ENCODE data around the gene SAMD8. TPM values are rescaled to one million over a fixed set of nuclear protein-coding genes. Genes with fewer than 3 reads are reported as not detected.

Gene SAMD8
- total RNA-seq, 1 donor from 2014 or later = 35.4 TPM

- H3K36me3 ChIP-seq (ENCODE audit: insufficient read depth, low read length) = no peaks in the 10 kb centered on the region
- DNase-seq (ENCODE audit: low read depth) = no peak
- H3K79me2 ChIP-seq (ENCODE audit: insufficient read depth, low read length) = no peaks in the 10 kb centered on the region
- H4K20me1 ChIP-seq (ENCODE audit: insufficient read depth, low read length) = peaks cover 4% of the 10 kb centered on the region
- FAIRE-seq = no peak
- no peaks in the 10 kb centered on the region for H3K27me3 ChIP-seq (ENCODE audit: insufficient read depth, low read length)
- Mint-ChIP-seq H3K4me1 (ENCODE audit: low read depth, unreplicated experiment) (peaks cover 4% of the 10 kb centered on the region), H3K9me3 (ENCODE audit: unreplicated experiment) (no peaks in the 10 kb centered on the region), H3K27ac (ENCODE audit: unreplicated experiment) (no peak overlapping the region), H3K36me3 (ENCODE audit: low read depth, unreplicated experiment) (no peaks in the 10 kb centered on the region), H3K27me3 (ENCODE audit: low read depth, unreplicated experiment) (peaks cover 5% of the 10 kb centered on the region), H3K4me3 (ENCODE audit: unreplicated experiment) (no peak overlapping the region)
- no peaks in the 10 kb centered on the region for H3K9me3 ChIP-seq (ENCODE audit: insufficient read depth, low read depth, low read length)
- H3K4me3 ChIP-seq (ENCODE audit: insufficient read depth, low read depth, low read length) = no peak overlapping the region
- TF ChIP-seq EZH2 (IDR thresholded peaks at IDR 0.05; ENCODE audit: insufficient read depth, low read length) (no peak), CTCF (IDR thresholded peaks at IDR 0.05; ENCODE audit: insufficient read depth, low read depth, low read length) (no peak)
- H2AFZ ChIP-seq (ENCODE audit: low read depth, low read length) = no peak overlapping the region
- H3K9ac ChIP-seq (ENCODE audit: low read length) = no peak overlapping the region
- no peak overlapping the region for H3K4me2 ChIP-seq (ENCODE audit: low read length)
- no peak overlapping the region for H3K27ac ChIP-seq (ENCODE audit: low read depth, low read length)
- peaks cover 2% of the 10 kb centered on the region for H3K4me1 ChIP-seq (ENCODE audit: insufficient read depth, low read length)
Observed at GRCh38 chr10:75096749-75097148, 14.7 kb upstream of the SAMD8 start.

GRCh38 chr10:75097666-75098285 lies 13.7 kb upstream of the SAMD8 start:
- no peak overlapping the region for H3K4me2 ChIP-seq (ENCODE audit: low read length)
- Mint-ChIP-seq H3K36me3 (ENCODE audit: low read depth, unreplicated experiment) (no peaks in the 10 kb centered on the region), H3K9me3 (ENCODE audit: unreplicated experiment) (no peaks in the 10 kb centered on the region), H3K4me1 (ENCODE audit: low read depth, unreplicated experiment) (peaks cover 4% of the 10 kb centered on the region), H3K27me3 (ENCODE audit: low read depth, unreplicated experiment) (peaks cover 4% of the 10 kb centered on the region), H3K4me3 (ENCODE audit: unreplicated experiment) (no peak overlapping the region), H3K27ac (ENCODE audit: unreplicated experiment) (no peak overlapping the region)
- no peaks in the 10 kb centered on the region for H3K79me2 ChIP-seq (ENCODE audit: insufficient read depth, low read length)
- no peaks in the 10 kb centered on the region for H3K36me3 ChIP-seq (ENCODE audit: insufficient read depth, low read length)
- peaks cover 4% of the 10 kb centered on the region for H4K20me1 ChIP-seq (ENCODE audit: insufficient read depth, low read length)
- TF ChIP-seq EZH2 (IDR thresholded peaks at IDR 0.05; ENCODE audit: insufficient read depth, low read length) = no peak
- TF ChIP-seq CTCF (IDR thresholded peaks at IDR 0.05; ENCODE audit: insufficient read depth, low read depth, low read length) = no peak
- peaks cover 2% of the 10 kb centered on the region for H3K4me1 ChIP-seq (ENCODE audit: insufficient read depth, low read length)
- DNase-seq (ENCODE audit: low read depth) (no peak), FAIRE-seq (no peak)
- H3K27me3 ChIP-seq (ENCODE audit: insufficient read depth, low read length) = no peaks in the 10 kb centered on the region
- no peak overlapping the region for H3K27ac ChIP-seq (ENCODE audit: low read depth, low read length)
- no peak overlapping the region for H3K4me3 ChIP-seq (ENCODE audit: insufficient read depth, low read depth, low read length)
- H3K9ac ChIP-seq (ENCODE audit: low read length) = no peak overlapping the region
- no peaks in the 10 kb centered on the region for H3K9me3 ChIP-seq (ENCODE audit: insufficient read depth, low read depth, low read length)
- H2AFZ ChIP-seq (ENCODE audit: low read depth, low read length) = no peak overlapping the region

DNA sequence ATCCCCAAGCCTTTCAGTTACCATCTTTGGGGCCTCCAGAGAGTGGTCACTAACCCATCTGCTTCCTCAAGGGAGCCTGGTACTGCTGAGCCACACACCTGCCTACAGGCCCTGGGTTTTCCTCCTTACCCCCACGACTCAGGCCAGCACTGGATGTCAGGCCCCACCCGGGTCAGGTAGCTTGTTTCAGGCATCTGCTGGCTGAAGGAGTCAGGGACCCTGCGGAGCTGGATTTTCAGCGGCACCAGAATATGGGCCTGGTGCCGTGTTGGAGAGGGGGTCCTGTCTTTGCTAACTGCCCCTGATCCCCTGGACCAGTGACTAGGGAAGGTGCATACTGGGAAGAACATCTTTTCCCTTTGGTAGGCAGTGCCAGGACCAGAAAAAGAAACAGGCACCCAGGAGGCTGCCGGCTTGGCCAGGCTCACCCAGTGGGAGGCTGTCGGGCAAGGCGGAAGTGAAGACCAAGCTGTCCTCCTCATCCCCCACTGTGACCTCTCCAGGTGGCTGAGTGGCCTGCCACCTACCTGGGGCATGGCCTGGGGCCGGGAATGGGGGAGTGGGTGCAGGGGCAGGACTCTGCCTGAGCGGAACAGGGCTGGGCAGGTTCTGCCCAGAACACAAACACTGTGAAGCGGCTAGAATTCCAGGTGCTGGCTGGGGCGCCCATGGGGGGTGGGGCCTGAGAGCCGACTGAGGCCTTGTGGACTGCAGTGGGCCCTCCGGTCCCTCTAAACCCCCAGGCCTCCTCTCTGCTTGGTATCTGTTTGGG lies 12.4 kb upstream of the SAMD8 start:
- H3K4me1 Mint-ChIP-seq (ENCODE audit: low read depth, unreplicated experiment) = peaks cover 4% of the 10 kb centered on the region
- Histone ChIP-seq H3K9me3 (ENCODE audit: insufficient read depth, low read depth, low read length) (no peaks in the 10 kb centered on the region), H2AFZ (ENCODE audit: low read depth, low read length) (no peak overlapping the region), H3K4me3 (ENCODE audit: insufficient read depth, low read depth, low read length) (no peak overlapping the region), H3K27me3 (ENCODE audit: insufficient read depth, low read length) (no peaks in the 10 kb centered on the region), H3K4me2 (ENCODE audit: low read length) (no peak overlapping the region), H3K36me3 (ENCODE audit: insufficient read depth, low read length) (no peaks in the 10 kb centered on the region), H4K20me1 (ENCODE audit: insufficient read depth, low read length) (peaks cover 4% of the 10 kb centered on the region), H3K4me1 (ENCODE audit: insufficient read depth, low read length) (peaks cover 2% of the 10 kb centered on the region), H3K79me2 (ENCODE audit: insufficient read depth, low read length) (no peaks in the 10 kb centered on the region), H3K27ac (ENCODE audit: low read depth, low read length) (no peak overlapping the region), H3K9ac (ENCODE audit: low read length) (no peak overlapping the region)
- H3K27ac Mint-ChIP-seq (ENCODE audit: unreplicated experiment) = no peak overlapping the region
- H3K9me3 Mint-ChIP-seq (ENCODE audit: unreplicated experiment) = peaks cover 2% of the 10 kb centered on the region
- no peaks in the 10 kb centered on the region for H3K27me3 Mint-ChIP-seq (ENCODE audit: low read depth, unreplicated experiment)
- no peaks in the 10 kb centered on the region for H3K36me3 Mint-ChIP-seq (ENCODE audit: low read depth, unreplicated experiment)
- TF ChIP-seq EZH2 (IDR thresholded peaks at IDR 0.05; ENCODE audit: insufficient read depth, low read length) (no peak), CTCF (IDR thresholded peaks at IDR 0.05; ENCODE audit: insufficient read depth, low read depth, low read length) (no peak)
- FAIRE-seq (no peak), DNase-seq (ENCODE audit: low read depth) (no peak)
- no peak overlapping the region for H3K4me3 Mint-ChIP-seq (ENCODE audit: unreplicated experiment)

All from astrocyte (in vitro differentiated cells and primary cell).